RWPE2 (cell line): Measurements from ENCODE around the gene FABP3.

Experiments used
- ATAC-seq: fragments of 200-7000 bp; cut with Tn5 transposase; 3 replicates; pipeline ENCODE4 v1.9.1; 2021; ENCODE audit warnings: low read depth
- DNase-seq: peaks from one replicate; pipeline ENCODE4 v3.0.0-alpha.2; 2020; ENCODE audit warnings: low spot score
- H3K27ac ChIP-seq: fragments of 450-650 bp; 2 replicates; pipeline ENCODE4 v1.5.1; 2017; ENCODE audit warnings: mild to moderate bottlenecking; ENCODE audit not compliant: poor library complexity, severe bottlenecking
- H3K27me3 ChIP-seq: fragments of 250-450 bp; sonication (Bioruptor Pico); 2 replicates; pipeline ENCODE4 v1.5.1; 2021; ENCODE audit warnings: mild to moderate bottlenecking, moderate library complexity; ENCODE audit not compliant: insufficient read depth, poor library complexity, severe bottlenecking
- H3K36me3 ChIP-seq: fragments of 250-450 bp; sonication (Bioruptor Pico); 2 replicates; pipeline ENCODE4 v1.5.1; 2020; ENCODE audit warnings: low read depth, mild to moderate bottlenecking, moderate library complexity
- H3K4me1 ChIP-seq: fragments of 250-450 bp; sonication (Bioruptor Pico); 2 replicates; pipeline ENCODE4 v1.5.1; 2021; ENCODE audit warnings: mild to moderate bottlenecking, moderate library complexity; ENCODE audit not compliant: insufficient read depth, poor library complexity, severe bottlenecking
- H3K4me3 ChIP-seq: fragments of 250-450 bp; sonication (Bioruptor Pico); 2 replicates; pipeline ENCODE4 v1.5.1; 2021; ENCODE audit warnings: mild to moderate bottlenecking, moderate library complexity; ENCODE audit not compliant: severe bottlenecking
- H3K9me3 ChIP-seq: fragments of 250-450 bp; sonication (Bioruptor Pico); 2 replicates; pipeline ENCODE4 v1.5.1; 2021; ENCODE audit warnings: mild to moderate bottlenecking, moderate library complexity; ENCODE audit not compliant: severe bottlenecking
- TF ChIP-seq, protein P1 (sequence below): fragments of 450-650 bp; IDR thresholded peaks from one replicate; pipeline ENCODE4 v1.5.1; 2017; ENCODE audit warnings: mild to moderate bottlenecking, moderate library complexity; ENCODE audit not compliant: poor library complexity, severe bottlenecking

The FABP3 gene

DNA sequence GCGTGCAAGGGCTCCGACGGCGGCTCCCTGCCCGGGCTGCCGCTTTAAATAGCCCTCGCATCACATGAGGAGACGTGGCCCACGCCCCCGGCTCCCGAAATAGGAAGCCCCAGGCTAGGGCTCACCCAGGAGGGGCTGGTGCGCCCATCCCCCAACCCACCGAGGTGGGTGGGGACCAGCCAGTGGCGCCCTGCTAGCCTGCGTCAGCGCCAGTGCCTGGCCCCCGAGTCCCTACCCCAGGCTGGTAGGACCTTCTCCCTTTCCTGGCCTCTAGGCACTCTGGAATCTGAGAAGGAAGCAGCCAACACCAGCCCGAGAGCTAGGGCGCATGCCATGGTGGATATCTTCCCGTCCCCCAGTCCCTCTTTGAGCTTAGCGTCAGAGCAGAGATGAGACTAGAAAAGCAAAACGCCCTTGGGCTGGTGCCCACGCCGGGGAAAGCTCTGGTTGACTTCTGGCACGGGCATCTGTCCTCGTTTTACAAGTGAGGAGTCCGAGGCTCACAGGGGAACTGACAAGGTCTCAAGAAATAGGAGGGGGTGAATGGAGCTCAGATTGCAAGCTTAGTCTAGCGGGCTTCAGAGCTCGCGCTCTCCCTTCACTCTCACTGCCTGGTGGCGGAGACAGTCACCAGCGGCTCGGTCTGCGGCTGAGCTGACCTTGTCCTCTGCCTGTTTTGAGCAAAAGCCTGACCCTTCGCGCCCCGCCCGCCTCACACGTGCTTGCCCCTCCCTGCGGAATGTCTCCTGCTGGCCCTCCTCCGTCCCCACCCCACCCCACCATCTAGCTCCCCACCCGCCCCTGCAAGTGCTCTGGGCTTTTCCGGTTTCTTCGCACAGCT is at the start of gene FABP3:
FABP3 (minus strand) TSS at position 21 of the 841 bp plus-strand sequence. CDS start 62 bp downstream, outside the sequence.
- Histone ChIP-seq H3K27me3 (no peaks in the 10 kb centered on the region), H3K9me3 (peaks cover 4% of the 10 kb centered on the region), H3K4me3 (no peak within 1 kb of the TSS), H3K27ac (peak within 1 kb of the TSS; percentile 10), H3K4me1 (peaks cover 10% of the 10 kb centered on the region), H3K36me3 (no peaks in the 10 kb centered on the region)
- TF ChIP-seq, protein P1, sequence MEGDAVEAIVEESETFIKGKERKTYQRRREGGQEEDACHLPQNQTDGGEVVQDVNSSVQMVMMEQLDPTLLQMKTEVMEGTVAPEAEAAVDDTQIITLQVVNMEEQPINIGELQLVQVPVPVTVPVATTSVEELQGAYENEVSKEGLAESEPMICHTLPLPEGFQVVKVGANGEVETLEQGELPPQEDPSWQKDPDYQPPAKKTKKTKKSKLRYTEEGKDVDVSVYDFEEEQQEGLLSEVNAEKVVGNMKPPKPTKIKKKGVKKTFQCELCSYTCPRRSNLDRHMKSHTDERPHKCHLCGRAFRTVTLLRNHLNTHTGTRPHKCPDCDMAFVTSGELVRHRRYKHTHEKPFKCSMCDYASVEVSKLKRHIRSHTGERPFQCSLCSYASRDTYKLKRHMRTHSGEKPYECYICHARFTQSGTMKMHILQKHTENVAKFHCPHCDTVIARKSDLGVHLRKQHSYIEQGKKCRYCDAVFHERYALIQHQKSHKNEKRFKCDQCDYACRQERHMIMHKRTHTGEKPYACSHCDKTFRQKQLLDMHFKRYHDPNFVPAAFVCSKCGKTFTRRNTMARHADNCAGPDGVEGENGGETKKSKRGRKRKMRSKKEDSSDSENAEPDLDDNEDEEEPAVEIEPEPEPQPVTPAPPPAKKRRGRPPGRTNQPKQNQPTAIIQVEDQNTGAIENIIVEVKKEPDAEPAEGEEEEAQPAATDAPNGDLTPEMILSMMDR, result no peak
- DNase-seq, result peak; percentile 66
- ATAC-seq, result peak; percentile 59

DNA sequence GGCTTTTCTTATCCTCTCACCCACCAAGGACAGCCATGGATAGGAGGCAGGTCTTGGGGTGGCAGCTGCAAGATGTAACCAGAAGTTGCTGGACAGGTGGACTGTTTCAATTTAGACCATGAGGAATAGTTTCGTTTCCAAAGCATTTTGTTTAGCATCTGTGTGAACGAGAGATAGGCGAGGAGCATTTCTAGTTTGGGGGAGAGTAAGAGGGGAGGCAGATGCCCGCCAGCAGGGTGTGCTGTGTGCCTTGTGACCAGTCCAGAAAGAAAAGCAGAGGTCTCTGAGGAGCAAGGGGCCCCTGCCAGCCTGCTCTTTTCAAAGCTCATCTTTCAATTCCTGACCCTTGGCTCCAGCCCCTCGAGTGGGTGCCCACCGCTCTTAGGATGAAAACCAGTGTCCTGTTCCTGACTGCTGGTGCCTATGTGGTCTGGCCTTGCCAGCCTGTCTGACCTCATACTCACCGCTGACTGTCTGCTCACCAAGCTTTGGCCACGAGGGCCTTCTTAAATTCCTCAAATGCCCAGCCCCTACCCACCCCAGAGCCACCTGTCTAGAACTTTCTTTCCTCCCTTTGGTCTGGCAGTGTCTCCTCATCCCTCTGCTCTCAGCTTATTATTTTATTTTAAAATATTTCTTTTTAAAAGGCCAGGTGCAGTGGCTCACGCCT is 48.6 kb upstream of the FABP3 start:
- H3K27ac ChIP-seq, result peak overlapping the region; percentile 96
- no peaks in the 10 kb centered on the region for H3K9me3 ChIP-seq
- ATAC-seq (peak; percentile 5; the same call in 1 of the 3 replicates), DNase-seq (no peak)
- H3K36me3 ChIP-seq, result peaks cover 87% of the 10 kb centered on the region
- no peak overlapping the region for H3K4me3 ChIP-seq
- H3K27me3 ChIP-seq, result no peaks in the 10 kb centered on the region
- TF ChIP-seq, protein P1, result no peak
- H3K4me1 ChIP-seq, result peaks cover 75% of the 10 kb centered on the region

DNA sequence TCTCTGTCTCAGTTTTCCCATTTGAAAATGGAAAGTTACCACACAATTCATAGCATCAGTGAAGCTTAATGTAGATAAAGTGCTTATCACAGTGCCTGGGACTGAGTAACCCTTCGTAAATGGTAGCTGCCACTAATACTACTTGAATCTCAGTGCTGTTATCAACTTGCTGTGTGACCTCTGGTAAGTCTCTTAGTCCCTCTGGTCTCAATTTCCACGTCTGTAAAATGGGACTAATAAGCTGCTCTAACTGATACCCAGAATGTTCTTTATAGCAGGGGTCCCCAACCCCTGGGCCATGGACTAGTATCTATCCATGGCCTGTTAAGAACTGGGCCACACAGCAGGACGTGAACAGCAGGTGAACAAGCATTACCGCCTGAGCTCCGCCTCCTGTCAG is 47.8 kb upstream of the FABP3 start:
- TF ChIP-seq, protein P1, result no peak
- no peak overlapping the region for H3K4me3 ChIP-seq
- no peaks in the 10 kb centered on the region for H3K9me3 ChIP-seq
- DNase-seq, result no peak
- H3K27me3 ChIP-seq, result no peaks in the 10 kb centered on the region
- H3K36me3 ChIP-seq, result peaks cover 85% of the 10 kb centered on the region
- peak overlapping the region; percentile 96 for H3K27ac ChIP-seq
- H3K4me1 ChIP-seq, result peaks cover 75% of the 10 kb centered on the region
- no peak for ATAC-seq

DNA sequence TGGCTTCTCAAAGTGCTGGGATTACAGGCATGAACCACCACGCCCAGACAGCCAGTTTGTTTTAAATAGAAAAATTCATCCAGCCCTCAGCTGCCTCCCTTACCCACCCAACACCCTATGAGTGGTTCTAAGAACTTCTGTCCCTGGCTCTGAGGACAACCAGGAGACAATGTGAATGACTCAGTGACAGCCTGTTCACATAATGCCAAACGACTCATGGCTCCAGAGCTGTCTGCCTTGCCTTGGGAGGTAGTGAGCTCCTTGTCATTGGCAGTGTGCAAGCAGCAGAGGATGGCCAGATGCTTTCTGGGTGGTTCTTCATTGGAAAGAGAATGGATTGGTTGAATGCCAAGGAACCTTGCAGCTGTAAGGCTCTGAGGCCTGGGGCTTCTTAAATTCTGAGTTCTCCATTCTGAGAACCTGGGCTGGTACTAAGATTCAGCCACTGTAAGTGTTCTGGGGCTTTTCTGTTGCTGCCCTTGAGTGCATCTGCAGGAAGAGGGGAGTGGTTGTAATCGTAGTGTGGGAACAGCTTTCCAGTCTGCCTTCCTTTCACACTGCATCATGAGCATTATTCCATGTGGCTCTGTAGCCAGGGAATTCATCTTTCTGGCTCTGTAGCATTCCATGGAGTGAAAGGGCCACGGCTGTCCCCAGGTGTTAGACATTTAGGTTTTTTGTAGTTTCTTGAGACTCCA is 45.9 kb upstream of the FABP3 start:
- peaks cover 59% of the 10 kb centered on the region for H3K4me1 ChIP-seq

More for the DNA sequence above, 45.9 kb upstream of the FABP3 start:
- Histone ChIP-seq H3K4me3 (no peak overlapping the region), H3K36me3 (peaks cover 78% of the 10 kb centered on the region), H3K27me3 (no peaks in the 10 kb centered on the region), H3K9me3 (no peaks in the 10 kb centered on the region), H3K27ac (peak overlapping the region; percentile 96)
- DNase-seq, result no peak
- no peak for ATAC-seq
- TF ChIP-seq, protein P1, result no peak
